ENCODE measurements around the gene PFKFB4.
"Not testable (repeated sequence)": the region's sequence is repeated elsewhere in the genome, so short reads cannot be mapped to it uniquely, and the experiment has no call there.

PFKFB4 gene

DNA sequence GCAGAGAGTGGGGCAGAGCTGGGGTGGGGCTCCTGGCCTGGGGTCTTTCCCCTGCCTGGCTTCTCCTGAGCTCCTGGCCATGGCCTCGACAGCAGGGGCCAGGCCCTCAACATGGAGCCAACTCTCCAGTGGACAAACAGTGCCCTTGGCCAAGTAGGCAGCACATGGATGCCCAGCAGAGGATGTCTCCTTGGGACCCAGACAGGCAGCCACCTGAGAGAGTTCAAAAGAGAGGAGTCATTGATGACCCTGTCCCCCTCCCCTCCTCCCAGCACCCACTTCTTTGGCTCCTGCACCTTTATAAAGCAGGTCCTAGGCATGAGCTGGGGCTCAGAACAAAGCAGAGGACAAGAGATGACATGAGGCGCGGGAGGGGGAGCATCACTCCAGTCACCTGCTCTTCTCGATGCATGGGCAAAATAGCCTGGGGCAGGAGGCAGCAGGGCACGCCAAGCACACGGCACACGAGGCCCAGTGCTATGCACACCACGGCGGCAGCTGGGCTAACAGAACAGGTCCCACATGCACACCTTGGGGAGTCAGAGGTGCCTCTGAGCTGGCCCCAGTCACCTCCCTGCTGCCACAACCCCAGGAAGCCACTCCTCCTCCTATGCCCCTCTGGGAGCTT, 80.1 kb downstream of the PFKFB4 start:
- no peaks in the 10 kb centered on the region for H3K36me3 ChIP-seq (ENCODE audit: insufficient read depth, low read length)
- no peaks in the 10 kb centered on the region for H3K27me3 ChIP-seq (ENCODE audit: control insufficient read depth in 1 of 2, insufficient read depth in 2 of 2, low read length in 2 of 2)
- peaks cover 12% of the 10 kb centered on the region for H3K4me1 ChIP-seq (ENCODE audit: insufficient read depth, low read length)
- no peak overlapping the region for H3K9ac ChIP-seq (ENCODE audit: low read length)
- no peaks in the 10 kb centered on the region for H3K9me3 ChIP-seq (ENCODE audit: low read length)
- H3K4me3 ChIP-seq (ENCODE audit: low read depth in 1 of 2, low read length in 2 of 2): no peak overlapping the region
- H3K27ac ChIP-seq (ENCODE audit: low read depth, low read length): no peak overlapping the region

GRCh38 chr3:48475188-48475587, 81.4 kb downstream of the PFKFB4 start:
- peaks cover 24% of the 10 kb centered on the region for H3K4me1 ChIP-seq (ENCODE audit: insufficient read depth, low read length)
- no peaks in the 10 kb centered on the region for H3K27me3 ChIP-seq (ENCODE audit: control insufficient read depth in 1 of 2, insufficient read depth in 2 of 2, low read length in 2 of 2)
- H3K36me3 ChIP-seq (ENCODE audit: insufficient read depth, low read length): peaks cover under 1% of the 10 kb centered on the region
- no peaks in the 10 kb centered on the region for H3K9me3 ChIP-seq (ENCODE audit: low read length)
- H3K4me3 ChIP-seq (ENCODE audit: low read depth in 1 of 2, low read length in 2 of 2): no peak overlapping the region
- no peak overlapping the region for H3K27ac ChIP-seq (ENCODE audit: low read depth, low read length)
- no peak overlapping the region for H3K9ac ChIP-seq (ENCODE audit: low read length)

DNA sequence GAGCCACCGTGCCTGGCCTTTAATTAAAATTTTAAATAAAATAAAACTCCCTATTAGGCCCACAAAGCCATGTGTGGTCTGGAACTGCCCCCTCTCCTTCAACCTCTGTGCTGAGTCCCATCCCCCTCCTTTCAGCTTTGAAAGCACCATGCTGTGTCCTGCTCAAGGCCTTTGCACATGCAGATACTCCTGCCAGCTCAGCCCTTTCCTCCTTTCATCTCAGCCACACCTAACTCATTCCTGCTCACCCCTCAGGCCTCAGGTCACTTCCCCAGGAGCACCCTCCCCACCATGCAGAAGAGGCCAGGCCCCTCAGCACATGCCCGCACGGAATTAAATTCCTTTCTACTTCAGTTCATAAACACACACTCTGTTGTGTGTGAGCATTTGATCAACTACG, 82.0 kb downstream of the PFKFB4 start:
- Histone ChIP-seq H3K27ac (ENCODE audit: low read depth, low read length) (no peak overlapping the region), H3K9me3 (ENCODE audit: low read length) (no peaks in the 10 kb centered on the region), H3K4me1 (ENCODE audit: insufficient read depth, low read length) (peaks cover 30% of the 10 kb centered on the region), H3K27me3 (ENCODE audit: control insufficient read depth in 1 of 2, insufficient read depth in 2 of 2, low read length in 2 of 2) (no peaks in the 10 kb centered on the region), H3K9ac (ENCODE audit: low read length) (no peak overlapping the region), H3K4me3 (ENCODE audit: low read depth in 1 of 2, low read length in 2 of 2) (no peak overlapping the region), H3K36me3 (ENCODE audit: insufficient read depth, low read length) (peaks cover 5% of the 10 kb centered on the region)

- H3K27me3 ChIP-seq (ENCODE audit: control insufficient read depth in 1 of 2, insufficient read depth in 2 of 2, low read length in 2 of 2); H3K4me3 ChIP-seq (ENCODE audit: low read depth in 1 of 2, low read length in 2 of 2); H3K36me3 ChIP-seq (ENCODE audit: insufficient read depth, low read length); H3K9me3 ChIP-seq (ENCODE audit: low read length); H3K27ac ChIP-seq (ENCODE audit: low read depth, low read length); H3K9ac ChIP-seq (ENCODE audit: low read length): not testable (repeated sequence)
- H3K4me1 ChIP-seq (ENCODE audit: insufficient read depth, low read length): peaks cover 36% of the 10 kb centered on the region
Measured at GRCh38 chr3:48474031-48474430, 82.6 kb downstream of the PFKFB4 start.

DNA sequence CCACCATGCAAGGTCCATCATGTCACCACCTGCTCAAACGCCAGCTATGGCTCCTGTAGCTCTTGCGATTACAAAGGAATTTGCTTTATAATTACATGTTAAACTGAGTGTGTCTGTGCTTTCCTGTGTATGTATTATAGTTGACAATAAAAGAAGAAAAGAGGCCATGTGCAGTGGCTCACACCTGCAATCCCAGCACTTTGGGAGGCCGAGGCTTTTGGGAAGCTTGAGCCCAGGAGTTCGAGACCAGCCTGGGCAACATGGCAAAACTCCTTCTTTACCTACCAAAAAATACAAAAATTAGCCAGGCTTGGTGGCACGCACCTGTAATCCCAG, 83.0 kb downstream of the PFKFB4 start:
- Histone ChIP-seq H3K4me3 (ENCODE audit: low read depth in 1 of 2, low read length in 2 of 2) (no peak overlapping the region), H3K36me3 (ENCODE audit: insufficient read depth, low read length) (peaks cover 14% of the 10 kb centered on the region), H3K27ac (ENCODE audit: low read depth, low read length) (peak overlapping the region; percentile 85), H3K9ac (ENCODE audit: low read length) (peak overlapping the region; percentile 100), H3K27me3 (ENCODE audit: control insufficient read depth in 1 of 2, insufficient read depth in 2 of 2, low read length in 2 of 2) (no peaks in the 10 kb centered on the region), H3K9me3 (ENCODE audit: low read length) (no peaks in the 10 kb centered on the region), H3K4me1 (ENCODE audit: insufficient read depth, low read length) (peaks cover 40% of the 10 kb centered on the region)

DNA sequence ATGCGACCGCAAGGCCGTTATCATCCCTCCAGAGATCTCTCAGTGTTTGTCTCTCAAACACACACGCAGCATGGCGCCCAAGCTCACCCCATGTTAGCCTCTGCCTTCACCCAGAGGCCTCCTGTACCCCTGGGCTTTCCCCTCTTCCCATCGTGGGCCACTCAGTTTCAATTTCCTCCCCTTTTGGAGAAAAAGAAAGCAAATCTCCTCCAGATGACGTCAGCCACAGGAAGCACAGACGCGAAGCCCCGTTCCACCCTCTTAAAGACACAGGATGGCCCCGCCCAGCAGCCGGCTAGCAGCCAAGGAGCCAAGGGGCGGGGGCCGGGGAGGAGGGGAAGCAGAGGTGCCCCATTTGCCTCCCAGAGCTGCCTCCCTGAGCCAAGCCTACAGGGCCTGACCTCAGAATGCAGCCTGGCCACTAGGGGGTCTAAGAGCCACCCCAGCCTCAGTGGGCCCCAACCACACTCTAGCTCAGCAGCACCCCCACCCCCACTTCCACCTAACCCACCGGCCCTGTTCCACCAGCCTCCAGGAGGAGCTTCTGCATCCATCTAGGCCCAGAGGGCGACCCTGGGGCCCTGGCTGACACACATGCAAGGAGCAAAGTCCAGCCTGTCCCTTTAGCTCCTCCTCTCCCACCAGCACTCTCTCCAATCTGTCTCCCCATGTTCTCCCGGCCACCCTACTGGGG, 83.5 kb downstream of the PFKFB4 start:
- Histone ChIP-seq H3K27me3 (ENCODE audit: control insufficient read depth in 1 of 2, insufficient read depth in 2 of 2, low read length in 2 of 2) (no peaks in the 10 kb centered on the region), H3K9me3 (ENCODE audit: low read length) (no peaks in the 10 kb centered on the region), H3K36me3 (ENCODE audit: insufficient read depth, low read length) (peaks cover 19% of the 10 kb centered on the region), H3K9ac (ENCODE audit: low read length) (peak overlapping the region; percentile 100), H3K4me3 (ENCODE audit: low read depth in 1 of 2, low read length in 2 of 2) (peak overlapping the region; percentile 82 to 98), H3K4me1 (ENCODE audit: insufficient read depth, low read length) (peaks cover 45% of the 10 kb centered on the region), H3K27ac (ENCODE audit: low read depth, low read length) (peak overlapping the region; percentile 85)

GRCh38 chr3:48472673-48472922, 84.0 kb downstream of the PFKFB4 start:
- peaks cover 50% of the 10 kb centered on the region for H3K4me1 ChIP-seq (ENCODE audit: insufficient read depth, low read length)

DNA sequence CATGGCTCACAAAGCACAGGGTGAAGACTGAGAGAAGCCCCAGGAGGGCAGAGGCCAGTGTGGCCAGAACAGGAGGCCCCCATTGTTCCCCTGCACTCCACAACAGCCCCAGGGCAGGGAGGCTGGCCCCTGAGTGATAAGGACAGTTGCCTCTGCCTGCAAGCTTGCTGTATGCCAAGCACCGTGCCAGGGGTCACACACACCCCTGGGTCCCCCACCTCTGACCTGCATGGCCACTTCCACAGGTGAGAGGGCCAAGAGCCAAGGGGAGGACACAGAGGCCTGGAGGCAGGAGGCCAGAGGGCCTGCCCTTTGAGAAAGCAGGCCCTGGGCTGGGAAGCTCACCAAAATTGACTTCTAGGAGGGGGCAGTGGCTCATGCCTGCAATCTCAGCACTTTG, 86.3 kb downstream of the PFKFB4 start:
- no peak overlapping the region for H3K4me3 ChIP-seq (ENCODE audit: low read depth in 1 of 2, low read length in 2 of 2)
- no peaks in the 10 kb centered on the region for H3K9me3 ChIP-seq (ENCODE audit: low read length)
- H3K27ac ChIP-seq (ENCODE audit: low read depth, low read length): no peak overlapping the region
- H3K9ac ChIP-seq (ENCODE audit: low read length): no peak overlapping the region
- H3K36me3 ChIP-seq (ENCODE audit: insufficient read depth, low read length): peaks cover 32% of the 10 kb centered on the region
- H3K27me3 ChIP-seq (ENCODE audit: control insufficient read depth in 1 of 2, insufficient read depth in 2 of 2, low read length in 2 of 2): no peaks in the 10 kb centered on the region
- H3K4me1 ChIP-seq (ENCODE audit: insufficient read depth, low read length): peaks cover 71% of the 10 kb centered on the region

More at GRCh38 chr3:48472673-48472922, 84.0 kb downstream of the PFKFB4 start:
- peak overlapping the region; percentile 100 for H3K9ac ChIP-seq (ENCODE audit: low read length)
- H3K27ac ChIP-seq (ENCODE audit: low read depth, low read length): peak overlapping the region; percentile 85
- H3K4me3 ChIP-seq (ENCODE audit: low read depth in 1 of 2, low read length in 2 of 2): peak overlapping the region; percentile 82 to 98
- H3K9me3 ChIP-seq (ENCODE audit: low read length): no peaks in the 10 kb centered on the region
- H3K27me3 ChIP-seq (ENCODE audit: control insufficient read depth in 1 of 2, insufficient read depth in 2 of 2, low read length in 2 of 2): no peaks in the 10 kb centered on the region
- peaks cover 24% of the 10 kb centered on the region for H3K36me3 ChIP-seq (ENCODE audit: insufficient read depth, low read length)

GRCh38 chr3:48469046-48469915, 87.3 kb downstream of the PFKFB4 start:
- H3K9me3 ChIP-seq (ENCODE audit: low read length): no peaks in the 10 kb centered on the region
- H3K27ac ChIP-seq (ENCODE audit: low read depth, low read length): no peak overlapping the region
- H3K4me3 ChIP-seq (ENCODE audit: low read depth in 1 of 2, low read length in 2 of 2): no peak overlapping the region
- no peak overlapping the region for H3K9ac ChIP-seq (ENCODE audit: low read length)
- no peaks in the 10 kb centered on the region for H3K27me3 ChIP-seq (ENCODE audit: control insufficient read depth in 1 of 2, insufficient read depth in 2 of 2, low read length in 2 of 2)
- peaks cover 32% of the 10 kb centered on the region for H3K36me3 ChIP-seq (ENCODE audit: insufficient read depth, low read length)
- peaks cover 77% of the 10 kb centered on the region for H3K4me1 ChIP-seq (ENCODE audit: insufficient read depth, low read length)

- Histone ChIP-seq H3K9ac (ENCODE audit: low read length) (no peak overlapping the region), H3K4me3 (ENCODE audit: low read depth in 1 of 2, low read length in 2 of 2) (no peak overlapping the region), H3K27me3 (ENCODE audit: control insufficient read depth in 1 of 2, insufficient read depth in 2 of 2, low read length in 2 of 2) (no peaks in the 10 kb centered on the region), H3K27ac (ENCODE audit: low read depth, low read length) (no peak overlapping the region), H3K9me3 (ENCODE audit: low read length) (no peaks in the 10 kb centered on the region), H3K4me1 (ENCODE audit: insufficient read depth, low read length) (peaks cover 74% of the 10 kb centered on the region), H3K36me3 (ENCODE audit: insufficient read depth, low read length) (peaks cover 32% of the 10 kb centered on the region)
Measured at GRCh38 chr3:48468329-48468731, 88.3 kb downstream of the PFKFB4 start.
